ENCODE data around the gene IKZF2. TPM values are rescaled to one million over a fixed set of nuclear protein-coding genes. Genes with fewer than 3 reads are reported as not detected.

Gene IKZF2
- total and polyA plus RNA-seq, 9 of the 15 experiments (the other 6 are each of a cell fraction or from before 2014, with no cell fraction given): 0.04 to 0.54 (median 0.22) TPM

DNA sequence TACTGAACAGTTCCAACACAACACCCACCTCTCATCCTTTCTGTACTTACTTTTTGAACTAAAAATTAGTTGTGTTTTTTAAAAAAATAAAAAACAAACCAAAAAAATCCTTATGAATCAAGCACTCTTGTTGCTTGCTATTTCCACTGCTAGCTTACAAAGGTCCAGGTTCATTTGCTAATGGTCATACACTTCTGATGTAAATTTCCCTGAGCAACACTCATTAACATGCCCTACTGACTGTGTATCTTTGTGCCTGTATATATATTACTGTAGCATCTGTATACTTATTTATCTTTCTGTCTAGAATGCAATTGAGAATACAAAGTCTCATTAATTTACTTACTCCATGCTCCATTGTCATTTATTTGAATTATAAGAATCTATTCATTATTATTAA, 30.3 kb upstream of the IKZF2 start (continued):
- TF ChIP-seq ZNF695 (CRISPR knock-in tag; IDR thresholded peaks at IDR 0.05) (no peak), TAF15 (IDR thresholded peaks at IDR 0.05; ENCODE audit: low read depth, low read length) (no peak), NONO (IDR thresholded peaks at IDR 0.05; ENCODE audit: low read depth in 2 of 2, low read length in 1 of 2) (no peak)
- TF ChIP-seq, protein P1, sequence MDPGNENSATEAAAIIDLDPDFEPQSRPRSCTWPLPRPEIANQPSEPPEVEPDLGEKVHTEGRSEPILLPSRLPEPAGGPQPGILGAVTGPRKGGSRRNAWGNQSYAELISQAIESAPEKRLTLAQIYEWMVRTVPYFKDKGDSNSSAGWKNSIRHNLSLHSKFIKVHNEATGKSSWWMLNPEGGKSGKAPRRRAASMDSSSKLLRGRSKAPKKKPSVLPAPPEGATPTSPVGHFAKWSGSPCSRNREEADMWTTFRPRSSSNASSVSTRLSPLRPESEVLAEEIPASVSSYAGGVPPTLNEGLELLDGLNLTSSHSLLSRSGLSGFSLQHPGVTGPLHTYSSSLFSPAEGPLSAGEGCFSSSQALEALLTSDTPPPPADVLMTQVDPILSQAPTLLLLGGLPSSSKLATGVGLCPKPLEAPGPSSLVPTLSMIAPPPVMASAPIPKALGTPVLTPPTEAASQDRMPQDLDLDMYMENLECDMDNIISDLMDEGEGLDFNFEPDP (CRISPR knock-in tag; IDR thresholded peaks at IDR 0.05): no peak

DNA sequence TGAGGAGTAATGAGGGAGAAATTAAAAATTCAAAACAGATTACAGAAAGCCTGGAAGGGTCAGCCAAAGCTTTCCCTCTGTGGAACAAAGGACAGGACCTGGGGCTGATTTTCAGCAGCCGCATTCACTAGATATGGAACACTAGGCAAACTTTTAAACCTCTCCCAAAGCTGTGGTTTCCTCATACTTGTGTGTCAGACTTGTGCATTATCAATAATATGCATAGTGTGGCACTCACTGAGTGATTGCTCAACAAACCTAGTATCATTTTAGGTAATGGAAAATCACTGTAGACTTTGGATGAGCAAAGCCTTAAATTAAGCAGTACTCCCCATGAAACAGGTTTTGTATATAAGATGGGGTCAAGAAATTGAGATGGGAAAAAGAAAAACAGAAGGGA, 26.3 kb upstream of the IKZF2 start:
- ATAC-seq (no peak), DNase-seq (ENCODE audit: extremely low read depth in 1 of 4, low spot score in 3 of 4) (no peak), FAIRE-seq (no peak)
- H3K36me3 ChIP-seq (ENCODE audit: control insufficient read depth, insufficient read depth, low read length): no peaks in the 10 kb centered on the region
- 0% methylated on average over 1 of the region's 1 CpG for WGBS (ENCODE audit: insufficient coverage, low coverage, missing lambda C conversion rate)
- no peak overlapping the region for H3K4me3 ChIP-seq
- no peaks in the 10 kb centered on the region for H3K9me3 ChIP-seq (replicated peaks; ENCODE audit: control insufficient read depth, insufficient read depth, low read depth, low read length)
- no peaks in the 10 kb centered on the region for H3K79me2 ChIP-seq (ENCODE audit: control insufficient read depth, insufficient read depth, low read length)
- no peaks in the 10 kb centered on the region for H4K20me1 ChIP-seq (replicated peaks; ENCODE audit: control insufficient read depth, insufficient read depth, low read length)
- BruUV-seq (replicated peaks): no TSS peak
- ChIA-PET CTCF (ENCODE audit: low intra/inter-chr PET ratio) (no interaction called here), POLR2A (no interaction called here)
- H3K27ac ChIP-seq (ENCODE audit: extremely low read depth, low read depth, low read length): no peak overlapping the region
- intact Hi-C loops (cut with micrococcal nuclease) (no loop called here), in situ Hi-C loops (cut with MboI) (no loop called here)
- TF ChIP-seq PHF8 (IDR thresholded peaks at IDR 0.05; ENCODE audit: borderline replicate concordance, low read length) (no peak), TAL1 (IDR thresholded peaks at IDR 0.05) (no peak)
- no peak overlapping the region for H3K4me2 ChIP-seq (ENCODE audit: insufficient read depth, low read length)
- H3K4me1 ChIP-seq (replicated peaks in 1 of 2; ENCODE audit: control insufficient read depth in 2 of 2, insufficient read depth in 2 of 2, low read length in 2 of 2): no peaks in the 10 kb centered on the region
- no peaks in the 10 kb centered on the region for H3K27me3 ChIP-seq (ENCODE audit: control insufficient read depth in 2 of 2, insufficient read depth in 2 of 2, low read length in 2 of 2)
- H2AFZ ChIP-seq (ENCODE audit: low read depth, low read length): no peak overlapping the region
- no peaks in the 10 kb centered on the region for H3K9me1 ChIP-seq (ENCODE audit: control insufficient read depth, insufficient read depth, low read length)
- H3K9ac ChIP-seq (ENCODE audit: insufficient read depth in 1 of 2, low read depth in 2 of 2, low read length in 2 of 2): no peak overlapping the region
